H1 (cell line): Measurements from ENCODE around the gene NIPAL3. TPM values are rescaled to one million over a fixed set of nuclear protein-coding genes. Genes with fewer than 3 reads are reported as not detected.

Experiments
- CTCF ChIA-PET: fragments of 300-600 bp; sonication (Branson Sonifier 250); formaldehyde crosslinking; loops from one replicate; lab custom pipeline; 2021; ENCODE audit not compliant: partially characterized antibody; lab: Charles Lee
- POLR2A ChIA-PET: fragments of 300-600 bp; sonication (Branson Sonifier 250); formaldehyde crosslinking; loops from one replicate; lab custom pipeline; 2021; ENCODE audit warnings: inconsistent platforms; ENCODE audit not compliant: partially characterized antibody; lab: Charles Lee
- DNase-seq, 2 experiments: peaks; one replicate each; pipeline versions ENCODE4 v3.0.0 to v3.0.0-alpha.2; 2010 to 2022; ENCODE audit warnings: low spot score in 2 of 2, low read depth in 1 of 2, mixed read lengths in 1 of 2
- FAIRE-seq: peaks from 2 replicates; lab custom pipeline; 2011; peaks lifted over from hg19 to GRCh38; lab: Jason Lieb, UNC
- H2AFZ ChIP-seq: 2 replicates; pipeline ENCODE4 v1.8.1; 2012; ENCODE audit warnings: low read length, inconsistent platforms
- H2AK5ac ChIP-seq: 2 replicates; pipeline ENCODE4 v1.6.1; 2013; ENCODE audit warnings: low read depth, low read length
- H2BK120ac ChIP-seq: replicated peaks from 2 replicates; pipeline ENCODE3; 2013; ENCODE audit warnings: low read depth, low read length, inconsistent platforms
- H2BK12ac ChIP-seq: 2 replicates; pipeline ENCODE4 v1.6.1; 2013; ENCODE audit warnings: low read depth, low read length
- H2BK15ac ChIP-seq: 2 replicates; pipeline ENCODE4 v1.6.1; 2013; ENCODE audit warnings: low read length
- H2BK20ac ChIP-seq: 2 replicates; pipeline ENCODE4 v1.6.1; 2013; ENCODE audit warnings: low read length
- H2BK5ac ChIP-seq: 2 replicates; pipeline ENCODE4 v1.6.1; 2013; ENCODE audit warnings: low read depth, low read length
- H3K14ac ChIP-seq: 2 replicates; pipeline ENCODE4 v1.6.1; 2013; ENCODE audit warnings: inconsistent platforms; ENCODE audit not compliant: insufficient read length
- H3K18ac ChIP-seq: 2 replicates; pipeline ENCODE4 v1.6.1; 2013; ENCODE audit warnings: low read length; ENCODE audit errors: extremely low read depth
- H3K23ac ChIP-seq: 2 replicates; pipeline ENCODE4 v1.6.1; 2013; ENCODE audit warnings: inconsistent platforms; ENCODE audit not compliant: insufficient read length
- H3K23me2 ChIP-seq: 2 replicates; pipeline ENCODE4 v1.6.1; 2013; ENCODE audit warnings: low read depth, low read length
- H3K27ac ChIP-seq: 2 replicates; pipeline ENCODE4 v1.6.1; 2011; ENCODE audit warnings: low read depth, low read length, inconsistent platforms
- H3K27me3 ChIP-seq, 4 experiments: replicated peaks in 1 of 4; 1 replicate in 1 of 4; 2 replicates in 3 of 4; pipeline versions ENCODE4 v1.6.1 to v1.8.1; 2011 to 2013; ENCODE audit warnings: low read length in 3 of 4, mild to moderate bottlenecking in 3 of 4, inconsistent platforms in 2 of 4, mixed read lengths in 2 of 4, moderate library complexity in 1 of 4; ENCODE audit not compliant: control insufficient read depth in 3 of 4, insufficient read depth in 3 of 4; ENCODE audit errors: extremely low read depth in 1 of 4
- H3K36me3 ChIP-seq, 4 experiments: 2 replicates each; pipeline versions ENCODE4 v1.6.1 to v1.8.1; 2011 to 2013; ENCODE audit warnings: mild to moderate bottlenecking in 4 of 4, low read length in 3 of 4, moderate library complexity in 2 of 4, control low read depth in 1 of 4, inconsistent platforms in 1 of 4; ENCODE audit not compliant: insufficient read depth in 4 of 4, control insufficient read depth in 2 of 4
- H3K4ac ChIP-seq: replicated peaks from 2 replicates; pipeline ENCODE3; 2013; ENCODE audit warnings: low read length, low read depth, mixed read lengths, inconsistent platforms; ENCODE audit not compliant: insufficient read length
- H3K4me1 ChIP-seq, 4 experiments: replicated peaks in 1 of 4; 1 replicate in 1 of 4; 2 replicates in 3 of 4; pipeline versions ENCODE4 v1.6.1 to v1.8.1; 2011 to 2013; ENCODE audit warnings: low read length in 3 of 4, inconsistent platforms in 2 of 4, mixed read lengths in 1 of 4; ENCODE audit not compliant: insufficient read depth in 4 of 4, control insufficient read depth in 3 of 4
- H3K4me2 ChIP-seq, 2 experiments: 2 replicates each; pipeline versions ENCODE4 v1.6.1 to v1.8.1; 2011 to 2013; ENCODE audit warnings: low read depth in 2 of 2, low read length in 2 of 2, control low read depth in 1 of 2, inconsistent platforms in 1 of 2, mild to moderate bottlenecking in 1 of 2; ENCODE audit not compliant: insufficient read depth in 1 of 2
- H3K4me3 ChIP-seq, 4 experiments: fragments of 200-600, 300-600 bp in 1 of 4; sonication (generic), shearing (Covaris generic), sonication (Bioruptor Twin) in 1 of 4; 2 replicates each; pipeline versions ENCODE4 v1.5.1 to v1.8.1; 2011 to 2016; ENCODE audit warnings: low read length in 4 of 4, low read depth in 3 of 4, control low read depth in 2 of 4, inconsistent platforms in 2 of 4, mild to moderate bottlenecking in 2 of 4, mixed read lengths in 1 of 4, moderate library complexity in 1 of 4; ENCODE audit not compliant: insufficient read depth in 2 of 4; ENCODE audit errors: extremely low read depth in 1 of 4
- H3K56ac ChIP-seq: replicated peaks from 2 replicates; pipeline ENCODE3; 2013; ENCODE audit warnings: low read depth, mild to moderate bottlenecking, mixed read lengths, low read length, inconsistent platforms; ENCODE audit not compliant: insufficient read length
- H3K79me1 ChIP-seq: 2 replicates; pipeline ENCODE4 v1.6.1; 2013; ENCODE audit warnings: low read depth, low read length, control low read depth
- H3K79me2 ChIP-seq, 2 experiments: 2 replicates each; pipeline versions ENCODE4 v1.6.1 to v1.8.1; 2012 to 2013; ENCODE audit warnings: low read length in 2 of 2, mild to moderate bottlenecking in 2 of 2, inconsistent platforms in 1 of 2; ENCODE audit not compliant: insufficient read depth in 2 of 2, control insufficient read depth in 1 of 2
- H3K9ac ChIP-seq, 4 experiments: replicated peaks in 1 of 4; 1 replicate in 1 of 4; 2 replicates in 3 of 4; pipeline versions ENCODE4 v1.6.1 to v1.8.1; 2011 to 2013; ENCODE audit warnings: low read depth in 3 of 4, low read length in 3 of 4, control low read depth in 2 of 4, mild to moderate bottlenecking in 2 of 4, moderate library complexity in 2 of 4, inconsistent platforms in 1 of 4; ENCODE audit errors: extremely low read depth in 1 of 4
- H3K9me3 ChIP-seq, 2 experiments: 2 replicates each; pipeline versions ENCODE4 v1.6.1 to v1.8.1; 2012 to 2013; ENCODE audit warnings: mild to moderate bottlenecking in 2 of 2, moderate library complexity in 2 of 2, control low read depth in 1 of 2, inconsistent platforms in 1 of 2, low read depth in 1 of 2, low read length in 1 of 2, mixed read lengths in 1 of 2; ENCODE audit not compliant: insufficient read depth in 2 of 2
- H4K20me1 ChIP-seq, 2 experiments: replicated peaks in 1 of 2; 2 replicates each; pipeline versions ENCODE3 to v1.8.1; 2011 to 2013; ENCODE audit warnings: inconsistent platforms in 2 of 2, low read length in 2 of 2, mild to moderate bottlenecking in 1 of 2; ENCODE audit not compliant: insufficient read depth in 2 of 2, control insufficient read depth in 1 of 2
- H4K5ac ChIP-seq: 2 replicates; pipeline ENCODE4 v1.6.1; 2013; ENCODE audit warnings: low read length, low read depth, mixed read lengths, inconsistent platforms; ENCODE audit not compliant: insufficient read length
- H4K8ac ChIP-seq: 2 replicates; pipeline ENCODE4 v1.8.0; 2013; ENCODE audit warnings: mild to moderate bottlenecking, moderate library complexity, low read length, inconsistent platforms; ENCODE audit not compliant: insufficient read depth; ENCODE audit errors: extremely low read depth
- H4K91ac ChIP-seq: replicated peaks from 2 replicates; pipeline ENCODE3; 2013; ENCODE audit warnings: low read length, mixed read lengths, inconsistent platforms; ENCODE audit not compliant: insufficient read length
- ASH2L ChIP-seq: fragments of 200-600, 300-600 bp; sonication (generic); IDR thresholded peaks from one replicate; pipeline ENCODE4 v1.7.1; 2017; ENCODE audit warnings: low read length
- SIRT6 ChIP-seq: IDR thresholded peaks from one replicate; pipeline ENCODE4 v1.7.1; 2012; ENCODE audit warnings: low read length, inconsistent platforms
- WGBS, 2 experiments: shearing (Covaris generic) in 1 of 2; methylation state at CpG; one replicate each; pipeline versions ENCODE4 v1.1.6 to v1.1.7; 2013 to 2015; ENCODE audit warnings: low lambda C conversion rate in 2 of 2, mixed read lengths in 2 of 2, inconsistent platforms in 1 of 2, low coverage in 1 of 2, missing lambda C conversion rate in 1 of 2; ENCODE audit not compliant: insufficient replicate concordance in 2 of 2, insufficient coverage in 1 of 2, insufficient read length in 1 of 2; ENCODE audit errors: extremely low coverage in 1 of 2, missing lambda C conversion rate in 1 of 2; 5-methylcytosine and 5-hydroxymethylcytosine counted together
- polyA plus RNA-seq, 7 experiments: library from polyadenylated mRNA; depleted of rRNA in 3 of 7; stranded (reverse) in 5 of 7; unstranded in 2 of 7; fragments of >200 nt in 5 of 7; fragments of 200-250 nt in 2 of 7; gene quantifications; 1 replicate in 5 of 7; 2 replicates in 1 of 7; 4 replicates in 1 of 7; pipeline versions ENCODE4 v1.2.1 to v1.2.3, GENCODE V29; 2011 to 2013; ENCODE audit warnings: missing spikeins in 2 of 7, mixed read lengths in 2 of 7
- total RNA-seq: library from RNA; stranded (reverse); fragmentation: NEBNext Ultra II Directional; extraction: Animal tissue kit (Norgen Biotek cat#: 25700); gene quantifications from 2 replicates; pipeline ENCODE4 v1.2.1, GENCODE V29; 2021

The NIPAL3 gene
- total and polyA plus RNA-seq, 2 of the 8 experiments (the other 6 are each of a cell fraction or from before 2014, with no cell fraction given): 8.8 to 11.0 TPM

DNA sequence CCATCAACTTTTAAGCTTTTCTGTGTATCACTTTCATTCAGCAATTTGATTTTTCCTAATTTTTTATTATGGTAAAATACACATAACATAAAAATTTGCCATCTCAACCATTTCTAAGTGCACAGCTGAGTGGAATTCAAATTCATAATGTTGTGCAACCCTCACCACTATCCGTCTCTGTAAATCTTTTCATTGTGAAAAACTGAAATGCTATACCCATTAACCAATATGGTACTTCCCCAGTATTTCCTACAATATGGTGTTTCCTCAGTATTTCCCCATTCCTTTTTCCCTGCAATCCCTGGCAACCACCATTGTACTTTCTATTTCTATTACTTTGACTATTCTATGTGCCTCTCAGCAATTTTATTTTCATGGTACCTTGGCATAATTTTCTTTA lies 8.8 kb upstream of the NIPAL3 start:
- TF ChIP-seq ASH2L: no peak
- TF ChIP-seq SIRT6: no peak
- Histone ChIP-seq H3K4me2 (no peak overlapping the region), H3K4ac (no peak overlapping the region), H2BK20ac (no peak overlapping the region), H4K8ac (no peak overlapping the region), H4K20me1 (no peaks in the 10 kb centered on the region), H3K27ac (no peak overlapping the region), H3K23me2 (no peaks in the 10 kb centered on the region), H3K36me3 (no peaks in the 10 kb centered on the region), H4K5ac (no peak overlapping the region), H2BK5ac (no peak overlapping the region), H3K4me1 (no peaks in the 10 kb centered on the region), H2BK15ac (no peak overlapping the region), H3K14ac (no peak overlapping the region), H4K91ac (no peak overlapping the region), H3K9ac (no peak overlapping the region), H2AFZ (no peak overlapping the region), H2AK5ac (no peak overlapping the region), H3K18ac (no peak overlapping the region), H3K79me1 (no peaks in the 10 kb centered on the region), H3K4me3 (no peak overlapping the region), H2BK120ac (no peak overlapping the region), H3K27me3 (no peaks in the 10 kb centered on the region), H2BK12ac (no peak overlapping the region), H3K79me2 (no peaks in the 10 kb centered on the region), H3K9me3 (no peaks in the 10 kb centered on the region), H3K56ac (no peak overlapping the region), H3K23ac (no peak overlapping the region)
- DNase-seq: no peak
- 90% methylated on average over 1 of the region's 1 CpG; no CpG with 5 or more reads in 1 of the 2 experiments for WGBS, 2 experiments
- POLR2A ChIA-PET: no interaction called here
- FAIRE-seq: no peak
- CTCF ChIA-PET: no interaction called here
